Adrenal gland (tissue), 5 donors: ENCODE measurements around the gene PKP2.

Experiments
- CTCF ChIP-seq, 6 experiments: fragments of 450-650 bp in 4 of 6; fragments of 200-600 bp in 2 of 6; sonication (generic) in 1 of 6; IDR thresholded peaks; 1 replicate in 5 of 6; 2 replicates in 1 of 6; pipeline versions ENCODE4 v1.5.1 to v1.8.0; 2016 to 2021; ENCODE audit warnings: antibody characterized with exemption in 6 of 6, mild to moderate bottlenecking in 2 of 6, moderate library complexity in 1 of 6
- POLR2A ChIP-seq, 2 donors: fragments of 450-650 bp; IDR thresholded peaks; one replicate each; pipeline ENCODE4 v1.6.1; 2017; ENCODE audit warnings: antibody characterized with exemption in 2 of 2, mild to moderate bottlenecking in 2 of 2, moderate library complexity in 1 of 2
- donor health status: DM: no; HTN: no; CAD: no.

- TF ChIP-seq CTCF (IDR thresholded peaks at IDR 0.05), result no peak
- TF ChIP-seq POLR2A (IDR thresholded peaks at IDR 0.05), result no peak
Measured at GRCh38 chr12:32920506-32921085, 24.0 kb upstream of the PKP2 start.
